ENCODE measurements around the gene BRAP.
"Not testable (repeated sequence)": the region's sequence is repeated elsewhere in the genome, so short reads cannot be mapped to it uniquely, and the experiment has no call there.

The BRAP gene

GRCh38 chr12:111685811-111686573, at the start of gene BRAP, which contains the start of gene ACAD10:
Gene BRAP, minus strand, starts transcription at chr12:111685956. Its CDS starts 164 bp downstream, at chr12:111685792.
Gene ACAD10, plus strand, starts transcription at chr12:111686053. Its CDS starts 6,657 bp downstream, at chr12:111692710.
- peak; percentile 92 for DNase-seq (ENCODE audit: low read depth)

GRCh38 chr12:111733340-111733915, 47.7 kb upstream of the BRAP start:
- DNase-seq (ENCODE audit: low read depth) = no peak

- no peak for DNase-seq (ENCODE audit: low read depth)
Measured at GRCh38 chr12:111732786-111733185, 47.0 kb upstream of the BRAP start.

GRCh38 chr12:111730420-111730819, 44.7 kb upstream of the BRAP start:
- DNase-seq (ENCODE audit: low read depth) = no peak

- no peak for DNase-seq (ENCODE audit: low read depth)
Measured at GRCh38 chr12:111728795-111729194, 43.0 kb upstream of the BRAP start.

- DNase-seq (ENCODE audit: low read depth) = not testable (repeated sequence)
Measured at GRCh38 chr12:111723646-111724360, 38.0 kb upstream of the BRAP start.

GRCh38 chr12:111720457-111720856, 34.7 kb upstream of the BRAP start:
- no peak for DNase-seq (ENCODE audit: low read depth)

GRCh38 chr12:111719316-111719715, 33.6 kb upstream of the BRAP start:
- DNase-seq (ENCODE audit: low read depth) = not testable (repeated sequence)

GRCh38 chr12:111715279-111715678, 29.5 kb upstream of the BRAP start:
- no peak for DNase-seq (ENCODE audit: low read depth)

- DNase-seq (ENCODE audit: low read depth) = no peak
Measured at GRCh38 chr12:111706145-111706544, 20.4 kb upstream of the BRAP start.

GRCh38 chr12:111705672-111706071, 19.9 kb upstream of the BRAP start:
- DNase-seq (ENCODE audit: low read depth) = no peak

- DNase-seq (ENCODE audit: low read depth) = no peak
Measured at GRCh38 chr12:111699962-111700361, 14.2 kb upstream of the BRAP start.

GRCh38 chr12:111693818-111694217, 8.1 kb upstream of the BRAP start:
- no peak for DNase-seq (ENCODE audit: low read depth)

- DNase-seq (ENCODE audit: low read depth) = no peak
Measured at GRCh38 chr12:111692575-111693210, 6.9 kb upstream of the BRAP start.

- DNase-seq (ENCODE audit: low read depth) = no peak
Measured at GRCh38 chr12:111691262-111691661, 5.5 kb upstream of the BRAP start.

- no peak for DNase-seq (ENCODE audit: low read depth)
Measured at GRCh38 chr12:111687952-111688351, 2.2 kb upstream of the BRAP start.

- DNase-seq (ENCODE audit: low read depth) = no peak
Measured at GRCh38 chr12:111687255-111687654, 1.5 kb upstream of the BRAP start.

- DNase-seq (ENCODE audit: low read depth) = no peak
Measured at GRCh38 chr12:111686574-111687105, 884 bp upstream of the BRAP start.

- DNase-seq (ENCODE audit: low read depth) = no peak
Measured at GRCh38 chr12:111685322-111685810, 390 bp downstream of the BRAP start.

GRCh38 chr12:111684485-111685198, 1.1 kb downstream of the BRAP start:
- DNase-seq (ENCODE audit: low read depth) = not testable (repeated sequence)

- DNase-seq (ENCODE audit: low read depth) = no peak
Measured at GRCh38 chr12:111677186-111677585, 8.6 kb downstream of the BRAP start.

Measured in stimulated activated CD8-positive, alpha-beta memory T cell treated with anti-CD3 and anti-CD28 coated beads, Interleukin-15, amount 100 ng/mL, for 24 hours (primary cell).